B cell (primary cell): ENCODE measurements around the gene CXCL5.

Experiments used
- CTCF ChIP-seq: fragments of 200-600 bp; IDR thresholded peaks from one replicate; pipeline ENCODE4 v1.8.0; 2022; ENCODE audit warnings: antibody characterized with exemption, mild to moderate bottlenecking
- EZH2 ChIP-seq: IDR thresholded peaks from 2 replicates; pipeline ENCODE4 v1.6.1; 2012; ENCODE audit warnings: borderline replicate concordance, low read depth, mild to moderate bottlenecking, moderate library complexity, low read length; ENCODE audit not compliant: insufficient read depth, poor library complexity, severe bottlenecking

GRCh38 chr4:73976716-73977115 lies 21.8 kb downstream of the CXCL5 start:
- TF ChIP-seq CTCF, result no peak
- TF ChIP-seq EZH2, result no peak
